ENCODE results near the gene KRT84. TPM values are rescaled to one million over a fixed set of nuclear protein-coding genes. Genes with fewer than 3 reads are reported as not detected.
"Not testable (repeated sequence)": the region's sequence is repeated elsewhere in the genome, so short reads cannot be mapped to it uniquely, and the experiment has no call there.

KRT84 gene
- polyA plus RNA-seq, 2 donors: 0.02 TPM; not detected in 1

DNA sequence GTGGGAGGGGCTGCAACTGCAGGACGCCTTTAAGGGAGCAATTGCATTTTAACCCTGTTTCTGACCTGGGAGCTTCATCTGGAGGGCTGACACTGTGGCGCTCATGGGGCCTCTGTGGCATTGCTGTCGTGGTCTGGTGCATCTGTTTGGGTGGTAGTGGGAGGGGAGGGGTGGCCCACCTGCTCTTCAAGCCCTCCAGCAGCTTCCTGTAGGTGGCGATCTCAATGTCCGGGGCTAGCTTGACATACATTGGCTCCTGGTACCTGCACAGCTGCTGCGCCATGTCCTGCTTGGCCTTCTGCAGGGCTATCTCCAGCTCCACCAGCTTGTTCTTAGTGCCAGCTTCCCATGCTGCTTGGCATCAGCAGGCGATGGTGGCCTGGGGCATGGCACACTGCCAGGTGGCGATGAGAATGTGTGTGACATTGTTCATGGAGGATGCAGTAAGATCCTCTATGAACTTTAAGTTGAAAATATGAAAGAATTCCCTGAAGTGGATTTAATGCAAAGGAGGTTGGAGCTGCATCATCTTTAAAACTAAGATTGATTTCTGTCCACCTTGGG is 28.4 kb upstream of the KRT84 start:
- peaks cover 0 to 12% of the 10 kb centered on the region in 2 donors for H3K4me1 ChIP-seq (ENCODE audit: control insufficient read depth in 2 of 2, insufficient read depth in 2 of 2, low read length in 1 of 2)
- no peaks in the 10 kb centered on the region for H3K9me3 ChIP-seq (ENCODE audit: control insufficient read depth in 2 of 2, insufficient read depth in 1 of 2, low read depth in 1 of 2, low read length in 1 of 2)
- WGBS, 2 donors: 66 to 74% methylated on average over 8 of the region's 8 CpGs
- H3K27ac ChIP-seq (ENCODE audit: low read depth in 2 of 2, low read length in 1 of 2): no peak overlapping the region
- no peaks in the 10 kb centered on the region for H3K36me3 ChIP-seq (ENCODE audit: control insufficient read depth in 2 of 2, insufficient read depth in 2 of 2, low read length in 1 of 2)
- H3K27me3 ChIP-seq (ENCODE audit: control insufficient read depth in 1 of 2, insufficient read depth in 2 of 2, low read length in 2 of 2): no peaks in the 10 kb centered on the region
- H3K4me3 ChIP-seq (ENCODE audit: low read depth in 1 of 2, low read length in 2 of 2): no peak overlapping the region

DNA sequence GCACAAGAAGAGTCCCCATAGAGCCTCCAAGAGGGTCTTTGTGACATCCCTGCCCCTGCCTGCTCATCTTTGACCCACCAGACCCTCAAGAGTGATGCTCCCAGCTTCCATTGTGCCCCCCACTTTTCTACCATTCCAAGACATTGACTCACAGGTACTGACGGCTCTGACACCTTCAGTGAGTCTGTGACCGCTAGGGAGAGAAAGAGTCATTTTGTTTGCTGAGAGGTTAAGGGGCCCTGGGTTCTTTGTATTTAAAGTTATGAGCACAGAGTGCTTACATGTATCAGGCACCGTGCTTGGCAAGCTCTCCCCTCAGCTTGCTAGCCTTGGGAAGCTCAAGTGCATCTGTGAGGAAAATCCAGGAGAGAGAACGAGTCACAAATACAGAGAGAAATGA is 27.8 kb upstream of the KRT84 start:
- Histone ChIP-seq H3K27me3 (ENCODE audit: control insufficient read depth in 1 of 2, insufficient read depth in 2 of 2, low read length in 2 of 2) (no peaks in the 10 kb centered on the region), H3K4me3 (ENCODE audit: low read depth in 1 of 2, low read length in 2 of 2) (no peak overlapping the region), H3K27ac (ENCODE audit: low read depth in 2 of 2, low read length in 1 of 2) (no peak overlapping the region), H3K36me3 (ENCODE audit: control insufficient read depth in 2 of 2, insufficient read depth in 2 of 2, low read length in 1 of 2) (no peaks in the 10 kb centered on the region), H3K4me1 (ENCODE audit: control insufficient read depth in 2 of 2, insufficient read depth in 2 of 2, low read length in 1 of 2) (peaks cover 0 to 12% of the 10 kb centered on the region in 2 donors), H3K9me3 (ENCODE audit: control insufficient read depth in 2 of 2, insufficient read depth in 1 of 2, low read depth in 1 of 2, low read length in 1 of 2) (no peaks in the 10 kb centered on the region)
- 44 to 55% methylated on average over 4 of the region's 4 CpGs for WGBS, 2 donors

DNA sequence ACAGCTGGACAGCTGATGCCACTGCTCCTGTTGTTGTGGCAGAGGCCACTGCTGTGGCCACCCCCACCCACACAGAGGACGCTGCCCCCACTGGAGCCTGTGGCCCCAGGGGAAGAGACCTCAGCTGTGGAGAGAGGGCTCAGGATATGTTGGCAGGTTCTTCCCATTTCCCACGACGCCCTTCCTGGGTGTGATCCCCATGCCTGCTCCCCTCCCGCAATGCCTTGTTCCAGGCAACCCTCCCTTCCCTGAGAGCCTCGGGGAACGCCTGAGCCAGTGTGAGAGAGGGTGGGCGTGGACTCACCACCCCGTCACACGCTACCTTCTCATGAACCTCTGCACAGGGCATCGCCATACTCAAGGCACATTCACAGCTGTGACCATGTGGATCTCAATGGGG is 26.4 kb upstream of the KRT84 start:
- no peak overlapping the region for H3K4me3 ChIP-seq (ENCODE audit: low read depth in 1 of 2, low read length in 2 of 2)
- peaks cover 0 to 12% of the 10 kb centered on the region in 2 donors for H3K4me1 ChIP-seq (ENCODE audit: control insufficient read depth in 2 of 2, insufficient read depth in 2 of 2, low read length in 1 of 2)
- 79 to 86% methylated on average over 10 of the region's 10 CpGs for WGBS, 2 donors
- no peaks in the 10 kb centered on the region for H3K36me3 ChIP-seq (ENCODE audit: control insufficient read depth in 2 of 2, insufficient read depth in 2 of 2, low read length in 1 of 2)
- H3K9me3 ChIP-seq (ENCODE audit: control insufficient read depth in 2 of 2, insufficient read depth in 1 of 2, low read depth in 1 of 2, low read length in 1 of 2): no peaks in the 10 kb centered on the region
- H3K27me3 ChIP-seq (ENCODE audit: control insufficient read depth in 1 of 2, insufficient read depth in 2 of 2, low read length in 2 of 2): no peaks in the 10 kb centered on the region
- H3K27ac ChIP-seq (ENCODE audit: low read depth in 2 of 2, low read length in 1 of 2): no peak overlapping the region

DNA sequence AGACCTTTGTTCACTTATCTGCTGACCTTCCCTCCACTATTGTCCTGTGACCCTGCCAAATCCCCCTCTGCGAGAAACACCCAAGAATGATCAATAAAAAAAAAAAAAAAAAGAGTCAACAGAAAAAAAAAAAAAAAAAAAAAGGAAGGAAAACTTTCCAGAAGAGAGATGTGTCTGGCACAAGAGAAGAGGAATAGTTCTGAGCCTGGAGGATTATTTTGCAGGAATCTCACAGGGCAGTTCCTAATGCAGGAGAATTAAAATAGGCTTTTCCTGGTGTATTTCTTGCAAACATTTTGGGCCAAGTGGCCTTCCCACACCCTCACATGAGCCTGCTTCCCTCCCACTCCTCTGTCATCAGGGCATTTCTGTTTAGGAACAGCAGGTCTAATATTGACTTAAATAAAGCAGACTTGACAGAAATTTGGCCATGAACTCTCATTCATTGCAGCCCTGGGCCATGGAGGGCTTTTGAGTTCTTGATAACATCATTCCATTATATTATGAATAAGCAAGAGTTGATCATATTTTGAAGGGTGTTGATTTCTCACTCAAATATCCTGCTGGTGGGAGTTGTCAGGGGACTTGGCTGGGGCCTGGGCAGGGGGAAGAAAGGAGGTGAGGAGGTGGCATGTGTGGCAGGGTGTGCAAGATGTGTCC is 25.3 kb upstream of the KRT84 start:
- H3K36me3 ChIP-seq (ENCODE audit: control insufficient read depth in 2 of 2, insufficient read depth in 2 of 2, low read length in 1 of 2): not testable (repeated sequence)
- WGBS, 2 donors: no CpG with 5 or more reads among the region's 1 CpG

DNA sequence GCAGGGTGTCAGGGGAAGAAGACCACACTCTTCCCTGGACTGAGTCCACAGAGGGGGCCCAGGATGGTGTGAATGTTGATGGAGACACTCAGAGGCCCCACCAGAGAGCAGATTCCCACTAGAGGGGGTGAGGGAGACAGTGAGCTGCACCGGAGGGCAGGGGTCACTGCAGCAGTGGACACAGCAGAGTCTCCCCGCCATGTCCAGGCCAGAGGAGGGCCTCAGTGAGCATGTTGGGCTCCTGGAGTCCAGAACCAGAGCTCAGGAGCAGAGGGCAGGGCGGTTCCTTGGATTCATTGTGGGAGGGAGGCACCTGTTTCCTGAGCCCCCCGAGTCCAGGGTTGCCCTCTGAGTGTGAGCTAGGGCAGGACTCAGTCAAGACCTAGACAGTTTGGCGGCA is 22.5 kb upstream of the KRT84 start:
- peaks cover 0 to 4% of the 10 kb centered on the region in 2 donors for H3K4me1 ChIP-seq (ENCODE audit: control insufficient read depth in 2 of 2, insufficient read depth in 2 of 2, low read length in 1 of 2)
- no peaks in the 10 kb centered on the region for H3K27me3 ChIP-seq (ENCODE audit: control insufficient read depth in 1 of 2, insufficient read depth in 2 of 2, low read length in 2 of 2)
- H3K9me3 ChIP-seq (ENCODE audit: control insufficient read depth in 2 of 2, insufficient read depth in 1 of 2, low read depth in 1 of 2, low read length in 1 of 2): no peaks in the 10 kb centered on the region
- 88 to 93% methylated on average over 5 of the region's 5 CpGs for WGBS, 2 donors
- H3K27ac ChIP-seq (ENCODE audit: low read depth in 2 of 2, low read length in 1 of 2): no peak overlapping the region
- no peak overlapping the region for H3K4me3 ChIP-seq (ENCODE audit: low read depth in 1 of 2, low read length in 2 of 2)
- no peaks in the 10 kb centered on the region for H3K36me3 ChIP-seq (ENCODE audit: control insufficient read depth in 2 of 2, insufficient read depth in 2 of 2, low read length in 1 of 2)

More for the DNA sequence above, 25.3 kb upstream of the KRT84 start:
- H3K4me1 ChIP-seq (ENCODE audit: control insufficient read depth in 2 of 2, insufficient read depth in 2 of 2, low read length in 1 of 2); H3K9me3 ChIP-seq (ENCODE audit: control insufficient read depth in 2 of 2, insufficient read depth in 1 of 2, low read depth in 1 of 2, low read length in 1 of 2); H3K27ac ChIP-seq (ENCODE audit: low read depth in 2 of 2, low read length in 1 of 2); H3K27me3 ChIP-seq (ENCODE audit: control insufficient read depth in 1 of 2, insufficient read depth in 2 of 2, low read length in 2 of 2); H3K4me3 ChIP-seq (ENCODE audit: low read depth in 1 of 2, low read length in 2 of 2): not testable (repeated sequence)

DNA sequence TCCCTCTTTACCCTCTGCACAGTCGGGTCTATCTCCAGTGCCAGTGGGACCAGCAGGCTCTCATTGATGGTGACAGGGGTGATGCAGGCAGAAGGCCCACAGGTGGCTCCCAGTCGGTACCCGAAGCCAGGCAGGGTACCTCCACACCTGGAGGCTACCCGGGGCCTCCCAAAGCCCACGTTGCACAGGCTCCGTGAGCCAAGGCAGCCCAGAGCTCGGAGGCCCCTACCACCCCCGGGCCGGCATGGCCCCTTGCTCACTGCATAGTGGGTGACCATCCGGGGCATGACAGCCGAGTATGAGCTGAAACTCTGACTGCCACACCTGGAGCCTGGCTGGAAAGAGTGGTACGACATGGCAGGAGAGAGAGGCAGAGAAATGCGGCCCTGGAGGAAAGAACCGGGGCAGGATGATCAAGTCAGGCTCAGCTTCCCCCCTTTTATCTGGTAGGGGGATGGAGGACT is 20.5 kb upstream of the KRT84 start, which contains the start of gene KRT82:
KRT82 (minus strand) TSS at position 414 of the 464 bp plus-strand sequence; CDS start at position 356, 58 bp downstream.
- Histone ChIP-seq H3K36me3 (ENCODE audit: control insufficient read depth in 2 of 2, insufficient read depth in 2 of 2, low read length in 1 of 2) (no peaks in the 10 kb centered on the region), H3K27ac (ENCODE audit: low read depth in 2 of 2, low read length in 1 of 2) (no peak within 1 kb of the TSS), H3K4me3 (ENCODE audit: low read depth in 1 of 2, low read length in 2 of 2) (no peak within 1 kb of the TSS), H3K9me3 (ENCODE audit: control insufficient read depth in 2 of 2, insufficient read depth in 1 of 2, low read depth in 1 of 2, low read length in 1 of 2) (no peaks in the 10 kb centered on the region), H3K27me3 (ENCODE audit: control insufficient read depth in 1 of 2, insufficient read depth in 2 of 2, low read length in 2 of 2) (no peaks in the 10 kb centered on the region), H3K4me1 (ENCODE audit: control insufficient read depth in 2 of 2, insufficient read depth in 2 of 2, low read length in 1 of 2) (no peaks in the 10 kb centered on the region)
- WGBS, 2 donors: 92 to 94% methylated on average over 14 of the region's 14 CpGs

DNA sequence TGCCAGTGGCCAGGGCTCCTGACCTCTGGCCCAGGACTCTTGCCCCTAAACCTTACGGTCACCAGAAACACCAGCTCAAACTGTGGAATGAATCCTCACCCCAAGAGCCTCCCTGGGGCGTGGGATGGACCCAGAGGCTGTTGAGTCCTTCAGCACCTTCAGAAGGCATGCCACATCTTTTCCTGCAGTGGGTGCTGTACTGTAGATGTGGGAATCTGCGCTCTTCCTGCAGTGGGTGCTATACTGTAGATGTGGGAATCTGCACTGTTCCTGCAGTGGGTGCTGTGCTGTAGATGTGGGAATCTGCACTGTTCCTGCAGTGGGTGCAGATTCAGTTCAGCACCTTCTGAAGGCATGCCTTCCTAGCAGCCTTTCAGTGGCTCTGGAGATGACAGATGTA is 19.5 kb upstream of the KRT84 start:
- no peak overlapping the region for H3K4me3 ChIP-seq (ENCODE audit: low read depth in 1 of 2, low read length in 2 of 2)
- 83 to 91% methylated on average over 3 of the region's 3 CpGs for WGBS, 2 donors
- H3K9me3 ChIP-seq (ENCODE audit: control insufficient read depth in 2 of 2, insufficient read depth in 1 of 2, low read depth in 1 of 2, low read length in 1 of 2): no peaks in the 10 kb centered on the region
- no peaks in the 10 kb centered on the region for H3K36me3 ChIP-seq (ENCODE audit: control insufficient read depth in 2 of 2, insufficient read depth in 2 of 2, low read length in 1 of 2)
- no peak overlapping the region for H3K27ac ChIP-seq (ENCODE audit: low read depth in 2 of 2, low read length in 1 of 2)
- no peaks in the 10 kb centered on the region for H3K4me1 ChIP-seq (ENCODE audit: control insufficient read depth in 2 of 2, insufficient read depth in 2 of 2, low read length in 1 of 2)
- H3K27me3 ChIP-seq (ENCODE audit: control insufficient read depth in 1 of 2, insufficient read depth in 2 of 2, low read length in 2 of 2): no peaks in the 10 kb centered on the region

DNA sequence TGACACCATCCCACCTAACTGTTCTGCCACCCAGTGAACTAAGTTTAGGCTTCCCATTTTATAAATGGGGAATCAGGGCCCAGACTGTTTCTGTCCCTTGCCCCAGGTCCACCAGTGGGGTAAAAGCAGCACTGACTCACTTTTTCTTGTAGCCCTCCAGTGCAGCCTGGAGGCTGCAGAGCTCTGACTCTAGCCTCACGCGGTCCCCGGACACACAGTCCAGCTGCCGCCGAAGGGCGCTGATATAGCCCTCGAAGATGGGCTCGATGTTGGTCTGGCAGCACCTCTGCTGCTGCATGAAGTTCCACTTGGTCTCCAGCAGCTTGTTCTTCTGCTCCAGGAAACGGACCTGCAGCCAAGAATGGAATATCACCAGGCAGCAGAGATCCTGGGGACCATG is 18.1 kb upstream of the KRT84 start:
- WGBS, 2 donors: 93 to 94% methylated on average over 9 of the region's 9 CpGs
- Histone ChIP-seq H3K27ac (ENCODE audit: low read depth in 2 of 2, low read length in 1 of 2) (no peak overlapping the region), H3K9me3 (ENCODE audit: control insufficient read depth in 2 of 2, insufficient read depth in 1 of 2, low read depth in 1 of 2, low read length in 1 of 2) (no peaks in the 10 kb centered on the region), H3K27me3 (ENCODE audit: control insufficient read depth in 1 of 2, insufficient read depth in 2 of 2, low read length in 2 of 2) (no peaks in the 10 kb centered on the region), H3K4me1 (ENCODE audit: control insufficient read depth in 2 of 2, insufficient read depth in 2 of 2, low read length in 1 of 2) (no peaks in the 10 kb centered on the region), H3K36me3 (ENCODE audit: control insufficient read depth in 2 of 2, insufficient read depth in 2 of 2, low read length in 1 of 2) (no peaks in the 10 kb centered on the region), H3K4me3 (ENCODE audit: low read depth in 1 of 2, low read length in 2 of 2) (no peak overlapping the region)

DNA sequence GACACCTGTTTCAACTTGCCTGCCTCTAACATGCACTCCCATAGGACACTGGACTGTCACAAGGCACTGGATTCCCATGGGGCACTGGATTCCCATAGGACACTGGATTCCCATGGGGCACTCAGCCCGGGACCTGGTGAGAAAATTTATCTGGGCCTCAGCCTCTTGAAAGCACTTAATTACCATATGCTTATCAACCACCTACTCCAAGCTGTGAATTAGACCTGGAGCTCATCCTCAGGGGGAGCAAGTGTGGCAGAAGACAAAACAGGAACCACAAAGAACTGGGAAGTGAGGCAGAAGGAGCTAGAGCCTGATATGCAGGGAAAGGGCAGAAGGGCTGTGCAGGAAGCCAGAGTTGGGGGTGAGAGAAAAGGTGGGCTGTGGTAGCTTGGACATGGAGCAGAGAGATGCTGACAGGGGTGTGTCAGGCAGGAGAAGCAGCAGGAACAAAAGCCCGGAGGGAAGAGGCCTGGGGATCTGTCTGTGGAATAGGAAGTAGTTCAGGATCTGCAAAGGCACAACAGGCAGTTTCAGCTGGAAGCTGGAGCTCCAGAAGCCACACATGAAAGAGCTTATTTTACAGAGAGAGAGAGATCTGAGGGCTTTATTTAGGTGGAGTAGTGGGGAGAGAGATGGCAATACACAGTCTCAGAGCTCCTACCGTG is 17.6 kb upstream of the KRT84 start:
- H3K36me3 ChIP-seq (ENCODE audit: control insufficient read depth in 2 of 2, insufficient read depth in 2 of 2, low read length in 1 of 2): no peaks in the 10 kb centered on the region
- no peak overlapping the region for H3K27ac ChIP-seq (ENCODE audit: low read depth in 2 of 2, low read length in 1 of 2)
- 68 to 72% methylated on average over 3 of the region's 3 CpGs for WGBS, 2 donors
- no peaks in the 10 kb centered on the region for H3K9me3 ChIP-seq (ENCODE audit: control insufficient read depth in 2 of 2, insufficient read depth in 1 of 2, low read depth in 1 of 2, low read length in 1 of 2)
- no peaks in the 10 kb centered on the region for H3K27me3 ChIP-seq (ENCODE audit: control insufficient read depth in 1 of 2, insufficient read depth in 2 of 2, low read length in 2 of 2)
- H3K4me3 ChIP-seq (ENCODE audit: low read depth in 1 of 2, low read length in 2 of 2): no peak overlapping the region
- H3K4me1 ChIP-seq (ENCODE audit: control insufficient read depth in 2 of 2, insufficient read depth in 2 of 2, low read length in 1 of 2): no peaks in the 10 kb centered on the region
